Fibroblast of pulmonary artery (primary cell): ENCODE measurements around the gene UBR4.
A peak's percentile ranks its signal among the peaks of the same experiment; 100 is the strongest.

Experiments used
- DNase-seq: peaks from one replicate; pipeline ENCODE4 v3.0.0-alpha.2; 2010; ENCODE audit warnings: low read depth
- H3K4me3 ChIP-seq: replicated peaks from 2 replicates; pipeline ENCODE4 v1.5.1; 2011; ENCODE audit warnings: low read depth, mild to moderate bottlenecking, control low read depth, low read length, moderate library complexity
- CTCF ChIP-seq: IDR thresholded peaks from 2 replicates; pipeline ENCODE4 v1.5.1; 2011; ENCODE audit warnings: mild to moderate bottlenecking, control low read depth, low read length, inconsistent platforms; ENCODE audit errors: missing control alignments

Gene UBR4

GRCh38 chr1:19157653-19158052 is 52.4 kb downstream of the UBR4 start:
- TF ChIP-seq CTCF = no peak
- no peak for DNase-seq
- H3K4me3 ChIP-seq = no peak overlapping the region

GRCh38 chr1:19156676-19157075 is 53.4 kb downstream of the UBR4 start:
- H3K4me3 ChIP-seq = no peak overlapping the region
- peak; percentile 84 for DNase-seq
- TF ChIP-seq CTCF = no peak

GRCh38 chr1:19154876-19155275 is 55.2 kb downstream of the UBR4 start:
- TF ChIP-seq CTCF = no peak
- DNase-seq = no peak
- H3K4me3 ChIP-seq = no peak overlapping the region

- H3K4me3 ChIP-seq = no peak overlapping the region
- DNase-seq = no peak
- TF ChIP-seq CTCF = no peak
Observed at GRCh38 chr1:19153169-19153568, 56.9 kb downstream of the UBR4 start.

- no peak for TF ChIP-seq CTCF
- no peak overlapping the region for H3K4me3 ChIP-seq
- DNase-seq = no peak
Observed at GRCh38 chr1:19151537-19151936, 58.5 kb downstream of the UBR4 start.

GRCh38 chr1:19149736-19150135 is 60.3 kb downstream of the UBR4 start:
- DNase-seq = no peak
- H3K4me3 ChIP-seq = no peak overlapping the region
- no peak for TF ChIP-seq CTCF

GRCh38 chr1:19140465-19140864 is 69.6 kb downstream of the UBR4 start:
- DNase-seq = no peak
- TF ChIP-seq CTCF = no peak
- H3K4me3 ChIP-seq = no peak overlapping the region
